Cardiac muscle cell (in vitro differentiated cells and primary cell): ENCODE measurements around the gene SCNN1B. TPM values are rescaled to one million over a fixed set of nuclear protein-coding genes. Genes with fewer than 3 reads are reported as not detected.

Experiments used
- DNase-seq, 2 donors: peaks; one replicate each; pipeline versions ENCODE4 v3.0.0 to v3.0.0-alpha.2; 2010 to 2017; ENCODE audit warnings: low read depth in 1 of 2, low spot score in 1 of 2
- H3K27ac ChIP-seq: fragments of 200-600 bp; sonication (generic); 2 replicates; pipeline ENCODE4 v1.5.1; 2016
- H3K27me3 ChIP-seq: fragments of 200-600 bp; sonication (generic); 2 replicates; pipeline ENCODE4 v1.6.0; 2016; ENCODE audit warnings: control low read depth
- H3K36me3 ChIP-seq: fragments of 200-600 bp; sonication (generic); 2 replicates; pipeline ENCODE4 v1.5.1; 2016; ENCODE audit warnings: control low read depth
- H3K4me1 ChIP-seq: fragments of 200-600 bp; sonication (generic); 2 replicates; pipeline ENCODE4 v1.8.1; 2017; ENCODE audit warnings: low read depth, mild to moderate bottlenecking, mixed run types
- H3K4me3 ChIP-seq: fragments of 200-600 bp; sonication (generic); 2 replicates; pipeline ENCODE4 v1.5.1; 2016; ENCODE audit warnings: mild to moderate bottlenecking
- H3K9me3 ChIP-seq: fragments of 200-600 bp; sonication (generic); 2 replicates; pipeline ENCODE4 v1.5.1; 2017; ENCODE audit warnings: low read depth, mild to moderate bottlenecking, control low read depth
- polyA plus RNA-seq: library from polyadenylated mRNA; unstranded; fragments of >200 nt; fragmentation: Nextera tagmentation; extraction: Ambion mirVana; gene quantifications from 2 replicates; pipeline ENCODE4 v1.2.1, GENCODE V29; 2016
- total RNA-seq: library from RNA; depleted of rRNA; stranded (reverse); fragments of >200 nt; gene quantifications from 2 replicates; pipeline ENCODE4 v1.2.3, GENCODE V29; 2016
- TF ChIP-seq, protein P1 (sequence below): IDR thresholded peaks from 2 replicates; pipeline ENCODE4 v1.5.1; 2012; ENCODE audit warnings: low read depth, mild to moderate bottlenecking, low read length

Gene SCNN1B
- total and polyA plus RNA-seq, 2 experiments from 2014 or later: not detected

DNA sequence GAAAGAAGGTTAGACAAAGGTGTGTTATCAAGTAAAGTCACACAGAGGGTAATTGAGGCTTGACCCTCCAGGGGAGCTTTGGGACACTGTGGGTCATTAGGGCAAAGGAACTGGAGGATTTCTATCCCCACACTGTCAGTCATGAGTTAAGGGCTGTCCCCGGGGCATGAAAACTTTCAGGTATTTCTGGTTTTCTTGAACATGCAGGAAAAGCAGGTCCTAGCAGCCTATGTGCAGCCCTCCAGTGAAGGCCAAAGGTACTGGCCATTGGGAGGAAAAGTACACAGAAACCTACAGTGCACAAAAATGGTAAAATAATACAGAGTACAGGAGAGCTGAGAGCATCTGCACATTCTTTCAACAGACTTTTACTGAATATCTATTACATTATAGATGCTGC, 44.4 kb upstream of the SCNN1B start:
- no peak overlapping the region for H3K4me3 ChIP-seq
- no peak for DNase-seq
- H3K36me3 ChIP-seq: no peaks in the 10 kb centered on the region
- no peak overlapping the region for H3K27ac ChIP-seq
- H3K4me1 ChIP-seq: no peaks in the 10 kb centered on the region
- H3K9me3 ChIP-seq: no peaks in the 10 kb centered on the region
- H3K27me3 ChIP-seq: no peaks in the 10 kb centered on the region
- TF ChIP-seq, protein P1, sequence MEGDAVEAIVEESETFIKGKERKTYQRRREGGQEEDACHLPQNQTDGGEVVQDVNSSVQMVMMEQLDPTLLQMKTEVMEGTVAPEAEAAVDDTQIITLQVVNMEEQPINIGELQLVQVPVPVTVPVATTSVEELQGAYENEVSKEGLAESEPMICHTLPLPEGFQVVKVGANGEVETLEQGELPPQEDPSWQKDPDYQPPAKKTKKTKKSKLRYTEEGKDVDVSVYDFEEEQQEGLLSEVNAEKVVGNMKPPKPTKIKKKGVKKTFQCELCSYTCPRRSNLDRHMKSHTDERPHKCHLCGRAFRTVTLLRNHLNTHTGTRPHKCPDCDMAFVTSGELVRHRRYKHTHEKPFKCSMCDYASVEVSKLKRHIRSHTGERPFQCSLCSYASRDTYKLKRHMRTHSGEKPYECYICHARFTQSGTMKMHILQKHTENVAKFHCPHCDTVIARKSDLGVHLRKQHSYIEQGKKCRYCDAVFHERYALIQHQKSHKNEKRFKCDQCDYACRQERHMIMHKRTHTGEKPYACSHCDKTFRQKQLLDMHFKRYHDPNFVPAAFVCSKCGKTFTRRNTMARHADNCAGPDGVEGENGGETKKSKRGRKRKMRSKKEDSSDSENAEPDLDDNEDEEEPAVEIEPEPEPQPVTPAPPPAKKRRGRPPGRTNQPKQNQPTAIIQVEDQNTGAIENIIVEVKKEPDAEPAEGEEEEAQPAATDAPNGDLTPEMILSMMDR: no peak

DNA sequence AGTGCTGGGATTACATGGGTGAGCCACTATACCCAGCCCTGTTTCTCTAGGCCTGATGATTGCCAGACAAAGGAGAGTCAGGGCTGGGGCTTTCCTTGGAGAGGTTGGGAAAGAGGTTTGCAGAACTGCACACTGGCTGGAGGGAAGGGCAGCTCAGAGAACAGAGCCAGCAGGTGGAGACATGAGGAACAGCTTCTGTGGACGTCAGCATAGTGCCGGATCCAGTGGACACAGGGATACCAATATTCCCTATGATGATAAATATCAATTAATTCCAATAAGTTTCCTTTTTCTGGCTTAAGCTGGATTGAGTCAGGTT, 43.2 kb upstream of the SCNN1B start:
- Histone ChIP-seq H3K9me3 (no peaks in the 10 kb centered on the region), H3K4me1 (no peaks in the 10 kb centered on the region), H3K27me3 (no peaks in the 10 kb centered on the region), H3K36me3 (no peaks in the 10 kb centered on the region), H3K4me3 (no peak overlapping the region), H3K27ac (no peak overlapping the region)
- no peak for DNase-seq
- TF ChIP-seq, protein P1: no peak

DNA sequence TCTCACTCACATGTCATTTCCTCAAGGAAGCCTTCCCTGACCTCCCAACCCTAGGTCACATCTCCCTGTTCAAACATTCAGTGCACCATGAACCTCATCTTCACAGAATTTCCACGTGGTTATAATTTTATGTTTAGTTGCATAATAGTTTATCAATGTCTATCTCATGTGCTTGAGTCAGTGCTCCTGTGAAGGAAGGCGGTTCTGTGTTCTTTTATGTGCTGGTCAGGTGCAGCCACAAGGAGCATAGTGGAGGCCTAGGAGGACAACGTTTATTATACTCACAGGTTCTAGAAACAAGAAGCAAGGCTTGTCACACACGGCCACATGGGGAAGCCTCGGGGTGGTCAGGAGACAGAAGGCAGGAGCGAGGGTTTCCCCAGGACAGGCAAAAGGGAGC, 34.5 kb upstream of the SCNN1B start:
- TF ChIP-seq, protein P1: no peak
- H3K9me3 ChIP-seq: no peaks in the 10 kb centered on the region
- H3K27me3 ChIP-seq: no peaks in the 10 kb centered on the region
- H3K36me3 ChIP-seq: no peaks in the 10 kb centered on the region
- H3K27ac ChIP-seq: no peak overlapping the region
- DNase-seq: no peak
- no peak overlapping the region for H3K4me3 ChIP-seq
- H3K4me1 ChIP-seq: no peaks in the 10 kb centered on the region

DNA sequence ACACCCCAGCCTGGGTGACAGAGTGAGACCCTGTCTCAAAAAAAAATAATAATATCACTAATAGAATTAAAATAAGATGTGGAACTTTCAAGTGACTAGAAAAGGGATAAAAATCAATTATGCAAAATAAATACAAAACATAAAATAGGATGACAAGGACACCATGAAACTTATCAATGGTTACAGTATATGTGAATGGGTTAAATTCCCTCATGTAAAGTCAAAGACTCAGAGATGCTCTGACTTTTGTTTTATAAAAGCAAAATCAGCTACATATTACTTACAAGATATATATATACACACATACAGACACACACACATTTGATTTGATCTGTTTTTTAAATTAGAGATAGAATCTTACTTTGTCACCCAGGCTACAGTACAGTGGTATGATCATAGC, 33.5 kb upstream of the SCNN1B start:
- Histone ChIP-seq H3K27me3 (no peaks in the 10 kb centered on the region), H3K27ac (no peak overlapping the region), H3K4me3 (no peak overlapping the region), H3K4me1 (no peaks in the 10 kb centered on the region), H3K36me3 (no peaks in the 10 kb centered on the region), H3K9me3 (no peaks in the 10 kb centered on the region)
- DNase-seq: no peak
- TF ChIP-seq, protein P1: no peak

DNA sequence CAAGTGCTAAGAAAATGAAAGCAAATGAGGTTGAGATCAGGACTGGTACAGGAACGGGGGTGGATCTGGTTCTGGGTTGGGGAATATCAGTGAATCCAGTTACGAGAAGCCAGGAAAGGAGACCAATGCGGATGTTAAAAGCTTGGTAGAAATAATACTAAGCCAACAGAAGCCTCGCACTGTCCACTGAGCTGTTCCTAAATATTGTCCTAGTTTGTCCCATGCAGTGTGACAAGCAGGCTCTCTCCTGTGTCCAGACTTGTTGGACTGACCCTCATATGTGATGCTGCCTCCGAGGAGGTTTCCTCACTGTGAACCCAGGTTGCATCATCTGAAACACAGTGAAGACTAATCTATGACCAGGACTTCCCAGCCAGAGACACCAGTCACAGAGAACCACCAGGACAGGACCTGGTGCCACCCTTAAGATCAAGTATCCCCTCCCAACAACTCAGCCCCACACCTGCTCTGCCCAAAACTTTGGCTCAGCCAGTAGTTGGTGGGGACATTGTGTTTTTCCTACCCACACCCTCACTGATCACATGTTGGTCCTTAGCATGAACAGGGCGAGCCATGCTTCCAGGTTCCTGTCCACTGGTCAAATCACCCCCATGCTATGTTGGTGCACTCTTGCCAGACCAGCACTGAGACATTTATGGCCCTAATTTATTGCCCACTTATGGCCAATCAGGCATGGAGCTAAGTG, 32.7 kb upstream of the SCNN1B start:
- Histone ChIP-seq H3K27me3 (no peaks in the 10 kb centered on the region), H3K9me3 (no peaks in the 10 kb centered on the region), H3K27ac (no peak overlapping the region), H3K4me1 (no peaks in the 10 kb centered on the region), H3K36me3 (no peaks in the 10 kb centered on the region), H3K4me3 (no peak overlapping the region)
- TF ChIP-seq, protein P1: no peak
- DNase-seq: no peak
